ENCODE results near the gene PSKH1. TPM values are rescaled to one million over a fixed set of nuclear protein-coding genes. Genes with fewer than 3 reads are reported as not detected.

The PSKH1 gene
- total RNA-seq, 2 experiments from 2014 or later = 11.4 to 13.3 TPM

GRCh38 chr16:67942510-67943255, 49.6 kb downstream of the PSKH1 start:
- ATAC-seq (ENCODE audit: poor library complexity) (no peak), DNase-seq (no peak)
- ChIA-PET CTCF (interaction anchor here (0.6 to 2.6 kb wide), 10 partner anchors 14 to 1185 kb away, joined by 3 to 9 read pairs (median 4); partner anchors contain the start of gene TSNAXIP1), POLR2A (no interaction called here)
- Mint-ChIP-seq H3K36me3 (ENCODE audit: low read depth) (peaks cover 15% of the 10 kb centered on the region), H3K27me3 (no peaks in the 10 kb centered on the region), H3K9me3 (no peaks in the 10 kb centered on the region), H3K4me3 (no peak overlapping the region), H3K27ac (peak overlapping the region; percentile 69), H3K4me1 (ENCODE audit: low read depth) (peaks cover 30% of the 10 kb centered on the region)
- peaks cover 48% of the 10 kb centered on the region for H3K4me1 ChIP-seq (ENCODE audit: insufficient read depth, low read length)
- H3K9me3 ChIP-seq (ENCODE audit: control insufficient read depth in 1 of 2, insufficient read depth in 1 of 2, low read length in 2 of 2) = no peaks in the 10 kb centered on the region
- no peak overlapping the region for H3K27ac ChIP-seq (ENCODE audit: low read depth in 1 of 2, low read length in 2 of 2)
- peaks cover 32% of the 10 kb centered on the region for H3K36me3 ChIP-seq (ENCODE audit: insufficient read depth, low read length)
- no peaks in the 10 kb centered on the region for H3K27me3 ChIP-seq (ENCODE audit: control insufficient read depth in 1 of 2, insufficient read depth in 2 of 2, low read length in 2 of 2)
- no peak overlapping the region for H3K4me3 ChIP-seq (ENCODE audit: low read length)
- TF ChIP-seq CTCF (IDR thresholded peaks at IDR 0.05) = no peak
- intact Hi-C loops (cut with DNase I, micrococcal nuclease) = no loop called here

- peaks cover 15% of the 10 kb centered on the region for H3K36me3 Mint-ChIP-seq (ENCODE audit: low read depth)
- no peaks in the 10 kb centered on the region for H3K9me3 ChIP-seq (ENCODE audit: control insufficient read depth in 1 of 2, insufficient read depth in 1 of 2, low read length in 2 of 2)
- no peak overlapping the region for H3K4me3 ChIP-seq (ENCODE audit: low read length)
- ATAC-seq (ENCODE audit: poor library complexity) (no peak), DNase-seq (no peak)
- H3K4me3 Mint-ChIP-seq = no peak overlapping the region
- intact Hi-C loops (cut with DNase I, micrococcal nuclease) = no loop called here
- H3K27ac ChIP-seq (ENCODE audit: low read depth in 1 of 2, low read length in 2 of 2) = no peak overlapping the region
- no peaks in the 10 kb centered on the region for H3K27me3 Mint-ChIP-seq
- peaks cover 30% of the 10 kb centered on the region for H3K4me1 Mint-ChIP-seq (ENCODE audit: low read depth)
- no peaks in the 10 kb centered on the region for H3K27me3 ChIP-seq (ENCODE audit: control insufficient read depth in 1 of 2, insufficient read depth in 2 of 2, low read length in 2 of 2)
- no peak for TF ChIP-seq CTCF (IDR thresholded peaks at IDR 0.05)
- peaks cover 44% of the 10 kb centered on the region for H3K4me1 ChIP-seq (ENCODE audit: insufficient read depth, low read length)
- H3K27ac Mint-ChIP-seq = no peak overlapping the region
- ChIA-PET CTCF (interaction anchor here (1.5 kb wide), 1 partner anchor 127 kb away, joined by 4 read pairs; no protein-coding TSS in a partner anchor), POLR2A (no interaction called here)
- peaks cover 36% of the 10 kb centered on the region for H3K36me3 ChIP-seq (ENCODE audit: insufficient read depth, low read length)
- no peaks in the 10 kb centered on the region for H3K9me3 Mint-ChIP-seq
These were observed 50.2 kb downstream of the PSKH1 start for GRCh38 chr16:67943256-67943618.

GRCh38 chr16:67943619-67944504, 50.8 kb downstream of the PSKH1 start, which contains the start of gene LCAT:
Gene LCAT (minus strand): TSS chr16:67944120. CDS start chr16:67944101, 19 bp downstream.
- peaks cover 28% of the 10 kb centered on the region for H3K4me1 Mint-ChIP-seq (ENCODE audit: low read depth)
- Histone ChIP-seq H3K27ac (ENCODE audit: low read depth in 1 of 2, low read length in 2 of 2) (no peak within 1 kb of the TSS), H3K4me1 (ENCODE audit: insufficient read depth, low read length) (peaks cover 43% of the 10 kb centered on the region), H3K27me3 (ENCODE audit: control insufficient read depth in 1 of 2, insufficient read depth in 2 of 2, low read length in 2 of 2) (no peaks in the 10 kb centered on the region), H3K4me3 (ENCODE audit: low read length) (no peak within 1 kb of the TSS), H3K9me3 (ENCODE audit: control insufficient read depth in 1 of 2, insufficient read depth in 1 of 2, low read length in 2 of 2) (no peaks in the 10 kb centered on the region), H3K36me3 (ENCODE audit: insufficient read depth, low read length) (peaks cover 41% of the 10 kb centered on the region)
- no peak for TF ChIP-seq CTCF (IDR thresholded peaks at IDR 0.05)
- CTCF ChIA-PET = interaction anchor here (0.8 to 1.5 kb wide), 2 partner anchors 127 to 423 kb away, joined by 3 to 4 read pairs; no protein-coding TSS in a partner anchor
- H3K4me3 Mint-ChIP-seq = no peak within 1 kb of the TSS
- intact Hi-C loops (cut with DNase I, micrococcal nuclease) = no loop called here
- no peaks in the 10 kb centered on the region for H3K27me3 Mint-ChIP-seq
- peaks cover 15% of the 10 kb centered on the region for H3K36me3 Mint-ChIP-seq (ENCODE audit: low read depth)
- no peak for ATAC-seq (ENCODE audit: poor library complexity)
- DNase-seq = no peak
- POLR2A ChIA-PET = interaction anchor here (1.2 kb wide), 1 partner anchor 8 kb away, joined by 5 read pairs; the partner anchor contains the start of gene PSMB10
- H3K27ac Mint-ChIP-seq = no peak within 1 kb of the TSS
- H3K9me3 Mint-ChIP-seq = no peaks in the 10 kb centered on the region

All from CD4-positive, alpha-beta T cell (primary cell).